IPS-NIHi7 (cell line): Measurements from ENCODE around the gene LMBRD1.

Experiments used
- DNase-seq: peaks from one replicate; pipeline ENCODE4 v3.0.0; 2012; ENCODE audit warnings: mixed read lengths; ENCODE audit errors: extremely low spot score

Gene LMBRD1

GRCh38 chr6:69631552-69632346 is 165.1 kb downstream of the LMBRD1 start:
- no peak for DNase-seq

GRCh38 chr6:69630767-69631166 is 166.0 kb downstream of the LMBRD1 start:
- no peak for DNase-seq

GRCh38 chr6:69627625-69628024 is 169.2 kb downstream of the LMBRD1 start:
- DNase-seq = no peak

- DNase-seq = no peak
These were observed 171.9 kb downstream of the LMBRD1 start for GRCh38 chr6:69624944-69625343.
